Colonic mucosa (tissue), 4 donors: Measurements from ENCODE around the gene PTGDR. TPM values are rescaled to one million over a fixed set of nuclear protein-coding genes. Genes with fewer than 3 reads are reported as not detected.

Experiments used
- DNase-seq: peaks from one replicate; pipeline ENCODE4 v3.0.0-alpha.2; 2020
- H3K27ac ChIP-seq: fragments of 200-600 bp; one replicate; pipeline ENCODE4 v1.8.0; 2021
- H3K27me3 ChIP-seq: fragments of 200-600 bp; one replicate; pipeline ENCODE4 v1.8.0; 2021
- H3K36me3 ChIP-seq: fragments of 200-600 bp; one replicate; pipeline ENCODE4 v1.8.0; 2021
- H3K4me1 ChIP-seq: fragments of 200-600 bp; one replicate; pipeline ENCODE4 v1.8.0; 2021; ENCODE audit warnings: mild to moderate bottlenecking
- H3K4me3 ChIP-seq: fragments of 200-600 bp; one replicate; pipeline ENCODE4 v1.8.0; 2021
- H3K9ac ChIP-seq, 2 donors: one replicate each; pipeline ENCODE4 v1.7.0; 2013; ENCODE audit warnings: control low read depth in 2 of 2, low read depth in 2 of 2, low read length in 2 of 2
- H3K9me3 ChIP-seq: fragments of 200-600 bp; one replicate; pipeline ENCODE4 v1.8.0; 2021
- intact Hi-C: fragments of 100-400 bp; cut with DNase I; formaldehyde crosslinking; loops from one replicate; pipeline ENCODE4 v1.14.1; 2022
- total RNA-seq, 2 donors: library from RNA; stranded (reverse); fragmentation: NEBNext Ultra II Directional in 1 of 2; extraction: Animal tissue kit (Norgen Biotek cat#: 25700) in 1 of 2; gene quantifications; one replicate each; pipeline ENCODE4 v1.2.1, GENCODE V29; 2021
- TF ChIP-seq, protein P1 (sequence below): fragments of 200-600 bp; IDR thresholded peaks from one replicate; pipeline ENCODE4 v1.8.0; 2022; ENCODE audit warnings: antibody characterized with exemption, mild to moderate bottlenecking
- donor health status: healthy.
- donor health status: DM: no; HTN: no; CAD: no.
- donor health status: DM: no; HTN: no; CAD: no.

PTGDR gene
- total RNA-seq, 2 donors from 2014 or later, result 14.4 to 32.3 TPM

DNA sequence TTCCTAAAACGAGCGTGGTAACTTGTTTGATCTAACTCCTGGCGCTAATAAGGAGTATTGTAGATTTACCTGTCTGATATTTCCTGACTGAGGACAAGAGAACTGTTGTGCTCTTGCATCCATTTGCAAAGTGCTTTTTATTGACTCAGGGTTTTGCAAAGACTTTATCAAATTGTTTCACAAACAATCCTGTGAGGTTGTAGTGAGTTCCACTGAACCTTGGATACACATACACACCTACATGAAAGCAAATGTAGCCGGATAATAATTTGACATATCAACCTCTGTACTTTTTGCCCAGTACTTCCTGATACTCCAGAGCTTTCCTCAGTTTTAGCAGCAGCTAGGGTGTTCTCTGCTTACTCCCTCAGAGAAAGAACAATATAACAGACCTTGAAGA lies 39.9 kb downstream of the PTGDR start:
- intact Hi-C loops, result no loop called here
- DNase-seq, result no peak
- H3K27ac ChIP-seq, result peak overlapping the region; percentile 20

DNA sequence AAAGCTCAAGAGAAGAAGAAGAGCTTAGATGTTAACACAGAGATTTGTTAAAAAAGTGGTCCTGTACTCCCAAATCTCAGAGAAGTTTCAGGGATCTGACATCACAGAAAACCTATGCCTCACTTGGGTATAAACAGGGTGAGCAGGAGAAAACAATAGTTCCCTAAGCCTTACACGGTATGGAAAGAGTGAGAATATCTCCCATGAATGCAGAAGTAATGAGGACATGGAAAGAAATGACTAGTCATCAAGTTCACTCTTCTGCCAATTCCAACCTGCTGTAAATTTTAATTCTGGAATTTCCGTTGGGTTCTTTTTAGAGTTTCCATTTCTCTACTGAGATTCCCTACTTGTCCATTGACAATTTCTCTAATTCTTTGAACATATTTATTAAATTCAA lies 40.4 kb downstream of the PTGDR start:
- TF ChIP-seq, protein P1, sequence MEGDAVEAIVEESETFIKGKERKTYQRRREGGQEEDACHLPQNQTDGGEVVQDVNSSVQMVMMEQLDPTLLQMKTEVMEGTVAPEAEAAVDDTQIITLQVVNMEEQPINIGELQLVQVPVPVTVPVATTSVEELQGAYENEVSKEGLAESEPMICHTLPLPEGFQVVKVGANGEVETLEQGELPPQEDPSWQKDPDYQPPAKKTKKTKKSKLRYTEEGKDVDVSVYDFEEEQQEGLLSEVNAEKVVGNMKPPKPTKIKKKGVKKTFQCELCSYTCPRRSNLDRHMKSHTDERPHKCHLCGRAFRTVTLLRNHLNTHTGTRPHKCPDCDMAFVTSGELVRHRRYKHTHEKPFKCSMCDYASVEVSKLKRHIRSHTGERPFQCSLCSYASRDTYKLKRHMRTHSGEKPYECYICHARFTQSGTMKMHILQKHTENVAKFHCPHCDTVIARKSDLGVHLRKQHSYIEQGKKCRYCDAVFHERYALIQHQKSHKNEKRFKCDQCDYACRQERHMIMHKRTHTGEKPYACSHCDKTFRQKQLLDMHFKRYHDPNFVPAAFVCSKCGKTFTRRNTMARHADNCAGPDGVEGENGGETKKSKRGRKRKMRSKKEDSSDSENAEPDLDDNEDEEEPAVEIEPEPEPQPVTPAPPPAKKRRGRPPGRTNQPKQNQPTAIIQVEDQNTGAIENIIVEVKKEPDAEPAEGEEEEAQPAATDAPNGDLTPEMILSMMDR, result no peak
- no peak overlapping the region for H3K9ac ChIP-seq
- no peaks in the 10 kb centered on the region for H3K36me3 ChIP-seq
- H3K4me1 ChIP-seq, result no peaks in the 10 kb centered on the region
- no peak for DNase-seq
- peak overlapping the region; percentile 20 for H3K27ac ChIP-seq
- no peak overlapping the region for H3K4me3 ChIP-seq
- H3K9me3 ChIP-seq, result no peaks in the 10 kb centered on the region
- intact Hi-C loops, result no loop called here
- H3K27me3 ChIP-seq, result no peaks in the 10 kb centered on the region

More for the DNA sequence above, 39.9 kb downstream of the PTGDR start:
- Histone ChIP-seq H3K27me3 (no peaks in the 10 kb centered on the region), H3K36me3 (no peaks in the 10 kb centered on the region), H3K4me3 (no peak overlapping the region), H3K9me3 (no peaks in the 10 kb centered on the region), H3K9ac (no peak overlapping the region), H3K4me1 (no peaks in the 10 kb centered on the region)
- TF ChIP-seq, protein P1, result no peak

DNA sequence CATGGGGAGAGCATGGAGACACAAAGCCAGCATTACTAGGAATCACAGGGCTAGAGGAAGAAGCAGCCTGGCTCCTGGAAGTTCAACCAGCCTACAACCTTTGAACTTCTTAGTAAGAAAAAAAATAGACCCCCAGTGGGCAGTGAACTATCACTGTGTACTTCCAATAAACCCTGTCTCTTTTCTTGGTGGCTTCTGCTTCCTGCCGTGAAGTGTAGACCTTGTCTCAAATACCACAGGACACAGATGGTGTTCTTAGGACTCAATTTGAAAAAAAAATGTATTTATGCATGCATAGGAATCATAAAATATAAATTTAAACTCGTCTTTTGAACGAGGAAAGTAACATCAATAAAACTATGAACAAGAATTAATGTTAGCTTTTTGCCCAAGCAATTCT lies 43.0 kb downstream of the PTGDR start:
- no peaks in the 10 kb centered on the region for H3K9me3 ChIP-seq
- no peak overlapping the region for H3K4me3 ChIP-seq
- H3K36me3 ChIP-seq, result no peaks in the 10 kb centered on the region
- H3K27me3 ChIP-seq, result no peaks in the 10 kb centered on the region
- TF ChIP-seq, protein P1, result no peak
- DNase-seq, result no peak
- intact Hi-C loops, result no loop called here
- H3K4me1 ChIP-seq, result no peaks in the 10 kb centered on the region
- H3K27ac ChIP-seq, result no peak overlapping the region
- no peak overlapping the region for H3K9ac ChIP-seq

DNA sequence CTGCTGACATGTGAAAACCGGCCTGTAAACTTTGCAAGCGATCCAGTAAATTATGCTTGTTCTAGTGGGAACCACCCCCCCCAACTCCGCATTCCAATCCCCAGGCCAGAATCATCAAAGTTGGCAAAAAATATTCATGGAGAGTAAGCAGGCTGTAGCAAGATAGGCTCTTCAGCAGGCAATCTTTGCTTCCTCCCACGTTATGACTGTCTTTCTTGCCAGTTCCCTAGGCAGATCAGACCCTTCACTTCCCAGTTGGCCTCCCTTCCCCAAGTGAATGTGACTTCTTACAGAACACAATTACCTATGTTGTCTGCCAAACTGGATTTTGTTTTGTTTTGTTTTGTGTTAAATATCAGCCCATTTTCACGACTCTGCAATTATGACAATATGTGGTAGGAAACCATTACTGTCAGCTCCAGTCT lies 45.4 kb downstream of the PTGDR start:
- intact Hi-C loops, result no loop called here
- peak overlapping the region; percentile 88 to 89 for H3K9ac ChIP-seq
- TF ChIP-seq, protein P1, result no peak
- H3K4me3 ChIP-seq, result no peak overlapping the region
- H3K36me3 ChIP-seq, result no peaks in the 10 kb centered on the region
- H3K4me1 ChIP-seq, result no peaks in the 10 kb centered on the region
- no peaks in the 10 kb centered on the region for H3K9me3 ChIP-seq
- H3K27ac ChIP-seq, result peak overlapping the region; percentile 71
- no peaks in the 10 kb centered on the region for H3K27me3 ChIP-seq
- no peak for DNase-seq

DNA sequence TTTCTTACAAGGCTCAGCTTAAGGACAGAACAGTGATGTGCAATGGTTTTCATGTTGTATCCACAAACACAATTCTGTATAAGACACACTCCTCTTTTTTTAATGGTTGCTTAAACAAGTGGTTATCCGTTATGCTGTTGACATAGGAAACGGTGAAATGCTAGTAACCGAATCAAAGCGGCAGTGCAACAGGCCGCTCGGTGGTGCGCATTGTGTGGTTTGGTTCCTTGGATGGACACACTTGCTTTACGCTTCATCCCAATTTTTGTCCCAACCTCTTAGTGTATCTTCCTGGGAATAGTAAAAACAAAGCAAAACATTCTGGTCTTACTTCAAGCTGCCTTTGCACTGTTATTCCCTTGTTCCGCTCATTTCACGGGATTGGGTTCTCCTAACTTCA lies 46.0 kb downstream of the PTGDR start:
- intact Hi-C loops, result no loop called here
- Histone ChIP-seq H3K9ac (peak overlapping the region; percentile 88 to 89), H3K9me3 (no peaks in the 10 kb centered on the region), H3K4me1 (no peaks in the 10 kb centered on the region), H3K4me3 (peak overlapping the region; percentile 45), H3K27me3 (no peaks in the 10 kb centered on the region), H3K36me3 (no peaks in the 10 kb centered on the region), H3K27ac (peak overlapping the region; percentile 71)
- DNase-seq, result no peak
- TF ChIP-seq, protein P1, result no peak
